Measurements from ENCODE around the gene BAG1. TPM values are rescaled to one million over a fixed set of nuclear protein-coding genes. Genes with fewer than 3 reads are reported as not detected.

The BAG1 gene
- total and polyA plus RNA-seq, 2 donors (not counting 1 experiment from before 2014, with no cell fraction given), result 19.7 to 60.2 TPM

DNA sequence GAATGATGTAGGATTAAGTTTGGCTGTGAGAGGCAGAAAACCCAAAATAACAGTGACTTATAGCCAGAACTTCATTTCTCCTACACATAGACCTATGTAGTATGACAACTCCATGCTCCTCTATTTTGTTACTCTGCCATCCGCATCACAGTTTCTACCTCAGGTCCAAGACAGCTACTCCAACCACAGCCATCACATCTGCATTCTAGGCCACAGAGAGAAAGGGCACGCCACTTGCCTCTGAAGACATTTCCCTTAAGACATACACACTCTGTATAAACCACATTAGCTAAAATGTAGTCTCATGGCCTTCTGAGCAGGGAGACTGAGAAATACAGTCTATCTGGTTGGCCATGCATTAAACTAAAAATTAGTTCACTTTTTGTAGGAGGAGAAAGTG is 14.5 kb downstream of the BAG1 start:
- Histone ChIP-seq H3K9ac (ENCODE audit: low read length) (no peak overlapping the region), H3K27ac (ENCODE audit: low read length in 2 of 2) (no peak overlapping the region), H3K27me3 (replicated peaks in 1 of 4; ENCODE audit: control extremely low read depth in 1 of 4, control insufficient read depth in 3 of 4, insufficient read depth in 4 of 4, low read length in 3 of 4) (no peaks in the 10 kb centered on the region), H3K4me1 (ENCODE audit: control insufficient read depth in 2 of 2, insufficient read depth in 2 of 2, low read length in 2 of 2) (peaks cover 8 to 15% of the 10 kb centered on the region in 2 donors), H2AFZ (ENCODE audit: insufficient read depth, low read depth, low read length, poor library complexity, severe bottlenecking) (no peak overlapping the region), H3K36me3 (replicated peaks in 1 of 2; ENCODE audit: control extremely low read depth in 1 of 2, control insufficient read depth in 1 of 2, extremely low read depth in 1 of 2, insufficient read depth in 2 of 2, low read length in 1 of 2) (peaks cover 3 to 29% of the 10 kb centered on the region in 2 experiments), H3K9me3 (ENCODE audit: control extremely low read depth in 1 of 3, control insufficient read depth in 2 of 3, insufficient read depth in 1 of 3, low read length in 2 of 3) (no peaks in the 10 kb centered on the region), H3K4me2 (replicated peaks; ENCODE audit: low read depth, low read length, poor library complexity, severe bottlenecking) (no peak overlapping the region), H3K79me2 (ENCODE audit: control insufficient read depth, insufficient read depth, low read length) (no peaks in the 10 kb centered on the region), H3K4me3 (ENCODE audit: control extremely low read depth in 1 of 5, extremely low read depth in 1 of 5, insufficient read depth in 1 of 5, low read depth in 2 of 5, low read length in 4 of 5) (no peak overlapping the region), H4K20me1 (ENCODE audit: control insufficient read depth, insufficient read depth, low read length, poor library complexity, severe bottlenecking) (no peaks in the 10 kb centered on the region)
- Mint-ChIP-seq H3K4me3 (no peak overlapping the region), H3K4me1 (peaks cover 15% of the 10 kb centered on the region), H3K27me3 (no peaks in the 10 kb centered on the region), H3K9me3 (ENCODE audit: insufficient read depth) (no peaks in the 10 kb centered on the region), H3K27ac (no peak overlapping the region)
- DNase-seq (no peak), ATAC-seq (ENCODE audit: low read depth) (no peak)
- ChIA-PET POLR2A (no interaction called here), CTCF (no interaction called here)
- intact Hi-C loops (cut with micrococcal nuclease), result no loop called here
- WGBS (ENCODE audit: insufficient coverage), result 100% methylated on average over 1 of the region's 2 CpGs
- TF ChIP-seq EZH2 (IDR thresholded peaks at IDR 0.05; ENCODE audit: borderline replicate concordance, insufficient read depth, low read depth, low read length, poor library complexity, severe bottlenecking), result no peak
- TF ChIP-seq, protein P1, sequence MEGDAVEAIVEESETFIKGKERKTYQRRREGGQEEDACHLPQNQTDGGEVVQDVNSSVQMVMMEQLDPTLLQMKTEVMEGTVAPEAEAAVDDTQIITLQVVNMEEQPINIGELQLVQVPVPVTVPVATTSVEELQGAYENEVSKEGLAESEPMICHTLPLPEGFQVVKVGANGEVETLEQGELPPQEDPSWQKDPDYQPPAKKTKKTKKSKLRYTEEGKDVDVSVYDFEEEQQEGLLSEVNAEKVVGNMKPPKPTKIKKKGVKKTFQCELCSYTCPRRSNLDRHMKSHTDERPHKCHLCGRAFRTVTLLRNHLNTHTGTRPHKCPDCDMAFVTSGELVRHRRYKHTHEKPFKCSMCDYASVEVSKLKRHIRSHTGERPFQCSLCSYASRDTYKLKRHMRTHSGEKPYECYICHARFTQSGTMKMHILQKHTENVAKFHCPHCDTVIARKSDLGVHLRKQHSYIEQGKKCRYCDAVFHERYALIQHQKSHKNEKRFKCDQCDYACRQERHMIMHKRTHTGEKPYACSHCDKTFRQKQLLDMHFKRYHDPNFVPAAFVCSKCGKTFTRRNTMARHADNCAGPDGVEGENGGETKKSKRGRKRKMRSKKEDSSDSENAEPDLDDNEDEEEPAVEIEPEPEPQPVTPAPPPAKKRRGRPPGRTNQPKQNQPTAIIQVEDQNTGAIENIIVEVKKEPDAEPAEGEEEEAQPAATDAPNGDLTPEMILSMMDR (IDR thresholded peaks at IDR 0.05), result no peak

DNA sequence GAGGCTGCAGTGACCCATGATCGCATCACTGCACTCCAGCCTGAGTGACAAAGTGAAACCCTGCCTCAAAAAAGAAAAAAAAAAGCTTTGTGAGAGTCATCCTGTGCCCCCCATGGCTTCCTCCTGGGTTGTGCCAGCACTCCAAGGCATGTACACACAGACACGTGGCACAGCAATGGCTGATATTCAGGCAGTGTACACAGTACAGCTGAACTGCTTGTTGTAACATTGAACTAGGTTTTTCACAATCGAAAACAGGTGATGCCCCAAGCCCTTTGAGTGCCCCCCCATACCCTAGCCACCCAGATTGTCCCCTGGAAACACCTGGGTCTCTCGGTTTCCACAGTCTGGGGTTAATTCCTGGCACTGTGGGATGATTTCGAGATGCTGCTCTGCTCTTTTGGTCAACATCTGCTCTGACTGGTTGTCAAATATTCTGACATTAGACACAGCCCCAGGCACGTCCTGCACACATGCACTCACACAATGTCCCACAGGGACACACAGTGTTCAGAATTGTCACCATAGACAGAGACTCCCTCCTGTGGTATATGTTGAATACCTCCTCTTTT is 15.3 kb downstream of the BAG1 start:
- peaks cover 8 to 15% of the 10 kb centered on the region in 2 donors for H3K4me1 ChIP-seq (ENCODE audit: control insufficient read depth in 2 of 2, insufficient read depth in 2 of 2, low read length in 2 of 2)
- Mint-ChIP-seq H3K9me3 (ENCODE audit: insufficient read depth) (no peaks in the 10 kb centered on the region), H3K27ac (peak overlapping the region; percentile 42), H3K4me3 (no peak overlapping the region), H3K4me1 (peaks cover 15% of the 10 kb centered on the region), H3K27me3 (no peaks in the 10 kb centered on the region)
- no peaks in the 10 kb centered on the region for H3K79me2 ChIP-seq (ENCODE audit: control insufficient read depth, insufficient read depth, low read length)
- H3K9ac ChIP-seq (ENCODE audit: low read length), result no peak overlapping the region
- H4K20me1 ChIP-seq (ENCODE audit: control insufficient read depth, insufficient read depth, low read length, poor library complexity, severe bottlenecking), result no peaks in the 10 kb centered on the region
- peaks cover 3 to 23% of the 10 kb centered on the region in 2 experiments for H3K36me3 ChIP-seq (replicated peaks in 1 of 2; ENCODE audit: control extremely low read depth in 1 of 2, control insufficient read depth in 1 of 2, extremely low read depth in 1 of 2, insufficient read depth in 2 of 2, low read length in 1 of 2)
- DNase-seq (no peak), ATAC-seq (ENCODE audit: low read depth) (peak; percentile 28)
- POLR2A ChIA-PET, result no interaction called here
- no peaks in the 10 kb centered on the region for H3K9me3 ChIP-seq (ENCODE audit: control extremely low read depth in 1 of 3, control insufficient read depth in 2 of 3, insufficient read depth in 1 of 3, low read length in 2 of 3)
- CTCF ChIA-PET, result no interaction called here
- TF ChIP-seq, protein P1 (IDR thresholded peaks at IDR 0.05), result no peak
- TF ChIP-seq EZH2 (IDR thresholded peaks at IDR 0.05; ENCODE audit: borderline replicate concordance, insufficient read depth, low read depth, low read length, poor library complexity, severe bottlenecking), result no peak
- intact Hi-C loops (cut with micrococcal nuclease), result no loop called here
- no peak overlapping the region for H2AFZ ChIP-seq (ENCODE audit: insufficient read depth, low read depth, low read length, poor library complexity, severe bottlenecking)
- H3K27me3 ChIP-seq (replicated peaks in 1 of 4; ENCODE audit: control extremely low read depth in 1 of 4, control insufficient read depth in 3 of 4, insufficient read depth in 4 of 4, low read length in 3 of 4), result no peaks in the 10 kb centered on the region
- WGBS (ENCODE audit: insufficient coverage), result 57% methylated on average over 4 of the region's 6 CpGs
- no peak overlapping the region for H3K4me3 ChIP-seq (ENCODE audit: control extremely low read depth in 1 of 5, extremely low read depth in 1 of 5, insufficient read depth in 1 of 5, low read depth in 2 of 5, low read length in 4 of 5)
- H3K4me2 ChIP-seq (replicated peaks; ENCODE audit: low read depth, low read length, poor library complexity, severe bottlenecking), result no peak overlapping the region
- H3K27ac ChIP-seq (ENCODE audit: low read length in 2 of 2), result no peak overlapping the region

Data from B cell (primary cell).